Measurements from ENCODE around the gene ANKFY1.
"Not testable (repeated sequence)": the region's sequence is repeated elsewhere in the genome, so short reads cannot be mapped to it uniquely, and the experiment has no call there.

ANKFY1 gene

DNA sequence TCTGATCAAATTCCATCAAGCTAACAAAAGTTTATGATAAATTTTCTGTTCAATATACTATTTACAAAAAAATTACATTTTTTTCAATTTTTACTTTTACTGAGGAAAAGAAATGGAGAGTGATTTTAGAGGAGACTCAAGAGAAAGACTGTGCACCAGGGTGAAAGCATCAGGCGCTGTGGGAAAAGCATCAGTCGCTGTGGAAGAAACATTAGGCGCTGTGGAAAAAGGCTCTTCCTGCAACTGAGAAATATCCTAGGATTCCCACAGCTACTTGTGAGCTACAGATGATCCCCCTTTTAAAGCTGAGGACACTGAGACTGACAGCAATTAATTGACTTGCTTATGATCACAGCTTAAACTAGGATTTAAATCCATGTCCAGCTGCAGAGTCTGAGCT lies 4.9 kb downstream of the ANKFY1 start:
- DNase-seq (ENCODE audit: low spot score): no peak
- TF ChIP-seq, protein P1, sequence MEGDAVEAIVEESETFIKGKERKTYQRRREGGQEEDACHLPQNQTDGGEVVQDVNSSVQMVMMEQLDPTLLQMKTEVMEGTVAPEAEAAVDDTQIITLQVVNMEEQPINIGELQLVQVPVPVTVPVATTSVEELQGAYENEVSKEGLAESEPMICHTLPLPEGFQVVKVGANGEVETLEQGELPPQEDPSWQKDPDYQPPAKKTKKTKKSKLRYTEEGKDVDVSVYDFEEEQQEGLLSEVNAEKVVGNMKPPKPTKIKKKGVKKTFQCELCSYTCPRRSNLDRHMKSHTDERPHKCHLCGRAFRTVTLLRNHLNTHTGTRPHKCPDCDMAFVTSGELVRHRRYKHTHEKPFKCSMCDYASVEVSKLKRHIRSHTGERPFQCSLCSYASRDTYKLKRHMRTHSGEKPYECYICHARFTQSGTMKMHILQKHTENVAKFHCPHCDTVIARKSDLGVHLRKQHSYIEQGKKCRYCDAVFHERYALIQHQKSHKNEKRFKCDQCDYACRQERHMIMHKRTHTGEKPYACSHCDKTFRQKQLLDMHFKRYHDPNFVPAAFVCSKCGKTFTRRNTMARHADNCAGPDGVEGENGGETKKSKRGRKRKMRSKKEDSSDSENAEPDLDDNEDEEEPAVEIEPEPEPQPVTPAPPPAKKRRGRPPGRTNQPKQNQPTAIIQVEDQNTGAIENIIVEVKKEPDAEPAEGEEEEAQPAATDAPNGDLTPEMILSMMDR (IDR thresholded peaks at IDR 0.05; ENCODE audit: extremely low read depth, missing control alignments): no peak

DNA sequence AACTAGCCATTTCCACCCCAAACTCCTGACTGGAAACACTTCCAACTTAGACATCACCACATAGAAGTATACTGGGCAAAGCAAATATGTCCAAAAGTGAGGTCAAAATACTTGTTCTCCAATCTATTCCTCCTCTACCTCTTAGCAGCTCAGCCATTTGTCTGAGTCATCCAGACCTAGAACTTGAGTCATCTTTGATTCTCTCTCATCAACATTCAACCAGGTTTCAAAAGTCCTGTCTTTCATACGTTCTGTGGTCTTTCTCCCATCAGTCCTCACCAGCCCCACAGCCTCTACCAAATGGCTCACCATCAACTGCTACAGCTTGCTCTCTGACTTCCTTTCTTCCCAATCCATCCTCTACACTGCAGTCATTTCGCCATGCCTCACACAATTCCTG lies 6.8 kb downstream of the ANKFY1 start:
- TF ChIP-seq, protein P1 (IDR thresholded peaks at IDR 0.05; ENCODE audit: extremely low read depth, missing control alignments): no peak
- DNase-seq (ENCODE audit: low spot score): no peak

- DNase-seq (ENCODE audit: low spot score): not testable (repeated sequence)
Observed at GRCh38 chr17:4255271-4255670, 8.5 kb downstream of the ANKFY1 start.

DNA sequence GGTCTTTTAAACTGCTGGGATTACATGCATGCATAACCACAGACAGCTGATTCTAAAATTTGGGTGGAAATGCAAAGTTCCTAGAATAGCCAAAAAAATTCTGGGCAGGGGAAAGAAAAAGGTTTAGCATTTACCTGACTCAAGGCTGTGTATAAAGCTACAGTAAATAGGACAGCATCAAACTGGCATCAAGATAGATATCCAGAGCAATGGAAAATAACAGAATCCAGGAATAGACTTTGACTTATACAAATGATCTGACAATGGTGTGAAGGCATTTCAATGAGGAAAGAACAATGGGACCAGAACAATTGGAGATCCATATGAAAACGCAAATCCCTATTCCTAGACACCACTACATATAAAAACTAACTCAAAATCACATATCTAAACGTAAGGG lies 12.9 kb downstream of the ANKFY1 start:
- TF ChIP-seq, protein P1 (IDR thresholded peaks at IDR 0.05; ENCODE audit: extremely low read depth, missing control alignments): no peak

DNA sequence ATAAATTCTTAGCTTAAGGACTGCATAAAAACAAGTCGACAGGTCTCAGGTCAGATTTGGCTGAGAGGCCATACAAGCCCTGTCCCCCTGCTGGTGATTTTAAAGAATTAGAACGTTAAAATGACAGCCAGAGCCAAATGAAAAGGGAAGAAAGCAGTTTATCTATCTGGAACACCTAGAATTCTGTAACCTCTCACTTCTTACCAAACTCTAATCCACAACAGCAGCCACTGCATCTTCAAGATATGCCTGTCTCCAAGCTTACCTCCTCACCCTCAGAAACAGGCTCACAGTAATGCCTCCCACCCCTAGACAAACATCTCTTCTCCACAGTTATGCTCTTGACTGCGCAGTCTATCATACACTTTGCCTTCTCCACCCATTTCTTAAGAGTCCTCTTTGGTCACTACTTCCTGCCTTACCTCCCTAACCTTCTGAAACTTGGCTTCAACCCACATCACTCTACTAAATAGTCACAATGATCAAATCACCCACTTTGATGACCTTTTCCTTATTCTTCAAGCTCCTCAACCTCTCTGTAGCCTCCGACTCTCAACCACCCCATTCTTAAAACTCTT lies 14.2 kb downstream of the ANKFY1 start:
- DNase-seq (ENCODE audit: low spot score): peak; percentile 54
- TF ChIP-seq, protein P1 (IDR thresholded peaks at IDR 0.05; ENCODE audit: extremely low read depth, missing control alignments): no peak

More for the DNA sequence above, 12.9 kb downstream of the ANKFY1 start:
- DNase-seq (ENCODE audit: low spot score): no peak

GRCh38 chr17:4248504-4249277 lies 15.1 kb downstream of the ANKFY1 start:
- TF ChIP-seq, protein P1 (IDR thresholded peaks at IDR 0.05; ENCODE audit: extremely low read depth, missing control alignments): no peak
- no peak for DNase-seq (ENCODE audit: low spot score)

GRCh38 chr17:4247971-4248388 lies 15.8 kb downstream of the ANKFY1 start:
- TF ChIP-seq, protein P1 (IDR thresholded peaks at IDR 0.05; ENCODE audit: extremely low read depth, missing control alignments): no peak
- no peak for DNase-seq (ENCODE audit: low spot score)

All from GM20000 (cell line).